Stomach (tissue), 4 donors: Measurements from ENCODE around the gene SIGMAR1.

Source experiments
- CTCF ChIP-seq, 7 experiments: fragments of 450-650 bp in 4 of 7; fragments of 200-600 bp in 3 of 7; sonication (generic) in 3 of 7; IDR thresholded peaks; one replicate each; pipeline ENCODE4 v1.5.1; 2016 to 2019; ENCODE audit warnings: antibody characterized with exemption in 7 of 7, control low read depth in 2 of 7, mild to moderate bottlenecking in 1 of 7
- POLR2A ChIP-seq, 4 donors: fragments of 450-650 bp; IDR thresholded peaks; one replicate each; pipeline ENCODE4 v1.6.1; 2016; ENCODE audit warnings: antibody characterized with exemption in 4 of 4, control low read depth in 2 of 4, mild to moderate bottlenecking in 1 of 4, moderate library complexity in 1 of 4

GRCh38 chr9:34591917-34592866, 45.4 kb downstream of the SIGMAR1 start:
- TF ChIP-seq POLR2A (IDR thresholded peaks at IDR 0.05) (no peak), CTCF (IDR thresholded peaks at IDR 0.05) (peak in 1 of 7 experiments; percentile 50)
